ENCODE measurements around the gene NPR3. TPM values are rescaled to one million over a fixed set of nuclear protein-coding genes. Genes with fewer than 3 reads are reported as not detected.

The NPR3 gene
- total and polyA plus RNA-seq, 10 donors, result 0.30 to 52.4 (median 14.3) TPM

DNA sequence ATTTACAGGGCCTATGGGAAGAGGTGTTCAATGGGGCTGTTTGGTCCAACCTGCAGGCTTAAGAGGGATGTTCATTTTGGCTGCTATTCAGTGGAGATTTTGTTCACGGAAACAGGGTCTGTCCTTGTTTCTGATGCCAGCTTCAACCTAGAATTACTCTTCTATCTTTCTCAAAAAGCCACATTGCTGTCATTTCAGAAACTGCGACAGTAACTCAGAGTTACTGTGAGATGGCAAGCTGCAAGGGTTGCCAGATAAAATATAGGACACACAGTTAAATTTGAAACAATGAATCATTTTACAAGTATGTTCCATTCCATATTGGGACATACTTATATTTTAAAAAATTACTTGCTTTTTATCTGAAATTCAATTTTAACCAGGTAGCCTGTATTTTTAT, 128.0 kb downstream of the NPR3 start:
- Histone ChIP-seq H3K36me3 (no peaks in the 10 kb centered on the region), H3K27ac (no peak overlapping the region), H3K27me3 (replicated peaks in 1 of 7) (no peaks in the 10 kb centered on the region), H3K9me3 (no peaks in the 10 kb centered on the region), H3K4me3 (no peak overlapping the region), H3K4me1 (no peaks in the 10 kb centered on the region)
- TF ChIP-seq POLR2A (IDR thresholded peaks at IDR 0.05), result no peak
- no peak for TF ChIP-seq POLR2AphosphoS5 (IDR thresholded peaks at IDR 0.05)
- TF ChIP-seq, protein P1, sequence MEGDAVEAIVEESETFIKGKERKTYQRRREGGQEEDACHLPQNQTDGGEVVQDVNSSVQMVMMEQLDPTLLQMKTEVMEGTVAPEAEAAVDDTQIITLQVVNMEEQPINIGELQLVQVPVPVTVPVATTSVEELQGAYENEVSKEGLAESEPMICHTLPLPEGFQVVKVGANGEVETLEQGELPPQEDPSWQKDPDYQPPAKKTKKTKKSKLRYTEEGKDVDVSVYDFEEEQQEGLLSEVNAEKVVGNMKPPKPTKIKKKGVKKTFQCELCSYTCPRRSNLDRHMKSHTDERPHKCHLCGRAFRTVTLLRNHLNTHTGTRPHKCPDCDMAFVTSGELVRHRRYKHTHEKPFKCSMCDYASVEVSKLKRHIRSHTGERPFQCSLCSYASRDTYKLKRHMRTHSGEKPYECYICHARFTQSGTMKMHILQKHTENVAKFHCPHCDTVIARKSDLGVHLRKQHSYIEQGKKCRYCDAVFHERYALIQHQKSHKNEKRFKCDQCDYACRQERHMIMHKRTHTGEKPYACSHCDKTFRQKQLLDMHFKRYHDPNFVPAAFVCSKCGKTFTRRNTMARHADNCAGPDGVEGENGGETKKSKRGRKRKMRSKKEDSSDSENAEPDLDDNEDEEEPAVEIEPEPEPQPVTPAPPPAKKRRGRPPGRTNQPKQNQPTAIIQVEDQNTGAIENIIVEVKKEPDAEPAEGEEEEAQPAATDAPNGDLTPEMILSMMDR (IDR thresholded peaks at IDR 0.05 in 8 of 11, conservative IDR thresholded peaks at IDR 0.05 in 3 of 11), result no peak
- DNase-seq, result no peak
- intact Hi-C loops (cut with DNase I; ENCODE audit: low total_unique reads), result no loop called here
- whole genome bisulfite sequencing, 5 donors, result 92 to 94% (median 93%) methylated on average over 2 of the region's 2 CpGs

DNA sequence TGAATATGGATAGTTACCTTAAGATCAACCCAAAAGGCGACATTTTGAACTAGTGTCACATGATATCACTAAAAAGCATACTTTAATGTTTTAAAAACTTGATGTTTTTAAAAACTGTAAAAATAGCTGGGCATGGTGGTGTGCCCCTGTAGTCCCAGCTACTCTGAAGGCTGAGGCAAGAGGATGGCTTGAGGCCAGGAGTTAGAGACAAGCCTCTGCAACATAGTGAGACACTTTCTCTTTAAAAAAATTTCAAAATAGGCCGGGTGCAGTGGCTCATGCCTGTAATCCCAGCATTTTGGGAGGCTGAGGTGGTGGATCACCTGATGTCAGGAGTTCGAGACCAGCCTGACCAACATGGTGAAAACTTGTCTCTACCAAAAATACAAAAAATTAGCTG, 129.5 kb downstream of the NPR3 start:
- H3K27me3 ChIP-seq (replicated peaks in 1 of 7), result no peaks in the 10 kb centered on the region
- H3K4me1 ChIP-seq, result no peaks in the 10 kb centered on the region
- no peak overlapping the region for H3K27ac ChIP-seq
- no peak for DNase-seq
- no peak overlapping the region for H3K4me3 ChIP-seq
- TF ChIP-seq POLR2AphosphoS5 (IDR thresholded peaks at IDR 0.05), result no peak
- TF ChIP-seq POLR2A (IDR thresholded peaks at IDR 0.05), result no peak
- TF ChIP-seq, protein P1 (IDR thresholded peaks at IDR 0.05 in 8 of 11, conservative IDR thresholded peaks at IDR 0.05 in 3 of 11), result no peak
- no peaks in the 10 kb centered on the region for H3K36me3 ChIP-seq
- H3K9me3 ChIP-seq, result no peaks in the 10 kb centered on the region
- 70 to 89% (median 85%) methylated on average over 3 of the region's 3 CpGs for WGBS, 5 donors
- intact Hi-C loops (cut with DNase I; ENCODE audit: low total_unique reads), result no loop called here

Other genes with a start within 250 kb of the NPR3 start
- gene SUB1, start 125.8 kb upstream of the NPR3 start, total RNA-seq, result 100 to 1,000 TPM; 166 to 262 (median 199) TPM
- gene SUB1, start 125.8 kb upstream of the NPR3 start, polyA plus RNA-seq, result 100 to 1,000 TPM; 157 to 252 (median 231) TPM

Data from spleen (tissue), 11 donors.